GM23338 (cell line): Measurements from ENCODE around the gene TMUB1. TPM values are rescaled to one million over a fixed set of nuclear protein-coding genes. Genes with fewer than 3 reads are reported as not detected.

Experiments used
- ATAC-seq: fragments of 200-7000 bp; cut with Tn5 transposase; 3 replicates; pipeline ENCODE4 v1.9.1; 2020
- DNase-seq: peaks from one replicate; pipeline ENCODE4 v3.0.0-alpha.2; 2015; ENCODE audit warnings: low spot score
- H2AFZ ChIP-seq: fragments of 200-600 bp; sonication (generic); 2 replicates; pipeline ENCODE4 v1.8.0; 2016; ENCODE audit warnings: antibody characterized with exemption, mild to moderate bottlenecking, moderate library complexity
- H3F3A ChIP-seq: fragments of 200-600 bp; sonication (generic); replicated peaks from 2 replicates; pipeline ENCODE4 v1.8.0; 2017; ENCODE audit warnings: antibody characterized with exemption, mixed run types, low read depth
- H3K27ac ChIP-seq: fragments of 200-600 bp; sonication (generic); 2 replicates; pipeline ENCODE4 v1.6.1; 2016; ENCODE audit warnings: low read depth
- H3K27me3 ChIP-seq: fragments of 200-600 bp; sonication (generic); 2 replicates; pipeline ENCODE4 v1.8.0; 2016; ENCODE audit warnings: mild to moderate bottlenecking, mixed run types, moderate library complexity; ENCODE audit not compliant: insufficient read depth
- H3K36me3 ChIP-seq: fragments of 200-600 bp; sonication (generic); 2 replicates; pipeline ENCODE4 v1.8.0; 2016; ENCODE audit warnings: mild to moderate bottlenecking; ENCODE audit not compliant: insufficient read depth
- H3K4me1 ChIP-seq: fragments of 200-600 bp; sonication (generic); 2 replicates; pipeline ENCODE4 v1.8.0; 2016; ENCODE audit warnings: mild to moderate bottlenecking, moderate library complexity; ENCODE audit not compliant: insufficient read depth
- H3K4me2 ChIP-seq: fragments of 200-600 bp; sonication (generic); 2 replicates; pipeline ENCODE4 v1.7.1; 2017; ENCODE audit warnings: mixed run types
- H3K4me3 ChIP-seq: fragments of 200-600 bp; sonication (generic); 2 replicates; pipeline ENCODE4 v1.6.1; 2016; ENCODE audit warnings: mixed run types
- H3K79me2 ChIP-seq: fragments of 200-600 bp; sonication (generic); replicated peaks from 2 replicates; pipeline ENCODE4 v1.8.0; 2017; ENCODE audit warnings: mild to moderate bottlenecking; ENCODE audit not compliant: insufficient read depth
- H3K9me2 ChIP-seq: fragments of 200-600 bp; sonication (generic); 2 replicates; pipeline ENCODE4 v1.8.0; 2017; ENCODE audit not compliant: insufficient read depth
- H4K20me1 ChIP-seq: fragments of 200-600 bp; sonication (generic); replicated peaks from 2 replicates; pipeline ENCODE4 v1.8.0; 2017; ENCODE audit warnings: mild to moderate bottlenecking; ENCODE audit not compliant: insufficient read depth
- H3K27ac Mint-ChIP-seq: 2 replicates; pipeline ENCODE4 v1.8.0; 2020; ENCODE audit warnings: inconsistent platforms, mild to moderate bottlenecking, moderate library complexity, mixed read lengths
- H3K27me3 Mint-ChIP-seq: 3 replicates; pipeline ENCODE4 v1.8.0; 2022; ENCODE audit warnings: low read depth, mild to moderate bottlenecking, moderate library complexity, mixed read lengths, inconsistent platforms; ENCODE audit not compliant: insufficient read depth, poor library complexity
- H3K36me3 Mint-ChIP-seq: 3 replicates; pipeline ENCODE4 v1.8.0; 2021; ENCODE audit warnings: low read depth, mild to moderate bottlenecking, inconsistent platforms, moderate library complexity, mixed read lengths
- H3K4me1 Mint-ChIP-seq: 3 replicates; pipeline ENCODE4 v1.8.0; 2020; ENCODE audit warnings: mild to moderate bottlenecking, inconsistent platforms, mixed read lengths
- H3K4me3 Mint-ChIP-seq: 3 replicates; pipeline ENCODE4 v1.8.0; 2021; ENCODE audit warnings: moderate library complexity, mild to moderate bottlenecking, inconsistent platforms, mixed read lengths
- H3K9me3 Mint-ChIP-seq: 3 replicates; pipeline ENCODE4 v1.8.0; 2020; ENCODE audit warnings: moderate library complexity, mild to moderate bottlenecking, inconsistent platforms, mixed read lengths
- CREB1 ChIP-seq: fragments of 250-450 bp; sonication (Bioruptor Pico); IDR thresholded peaks from 2 replicates; pipeline ENCODE4 v1.5.0; 2020; ENCODE audit warnings: low read depth, mild to moderate bottlenecking, moderate library complexity
- CTCF ChIP-seq, 2 experiments: fragments of 200-600 bp in 1 of 2; sonication (generic) in 1 of 2; conservative IDR thresholded peaks; 2 replicates each; pipeline versions ENCODE4 v1.5.1 to v1.6.1; 2016 to 2017; ENCODE audit warnings: antibody characterized with exemption in 2 of 2, low read depth in 2 of 2, mild to moderate bottlenecking in 2 of 2, moderate library complexity in 1 of 2
- ETS1 ChIP-seq: IDR thresholded peaks from 2 replicates; pipeline ENCODE4 v1.6.1; 2016; ENCODE audit warnings: antibody characterized with exemption
- EZH2 ChIP-seq: fragments of 200-600 bp; sonication (generic); IDR thresholded peaks from one replicate; pipeline ENCODE4 v1.8.0; 2017; ENCODE audit warnings: antibody characterized with exemption, mild to moderate bottlenecking, low read depth; ENCODE audit not compliant: unreplicated experiment
- EZH2phosphoT487 ChIP-seq: fragments of 200-600 bp; sonication (generic); IDR thresholded peaks from one replicate; pipeline ENCODE4 v1.8.1; 2018; ENCODE audit warnings: antibody characterized with exemption; ENCODE audit not compliant: unreplicated experiment
- JUNB ChIP-seq: IDR thresholded peaks from one replicate; pipeline ENCODE4 v1.6.1; 2016; ENCODE audit warnings: antibody characterized with exemption; ENCODE audit not compliant: unreplicated experiment
- NANOG ChIP-seq: IDR thresholded peaks from 2 replicates; pipeline ENCODE4 v1.6.1; 2016; ENCODE audit warnings: antibody characterized with exemption, borderline replicate concordance
- POLR2AphosphoS5 ChIP-seq: IDR thresholded peaks from 2 replicates; pipeline ENCODE4 v1.6.1; 2016; ENCODE audit warnings: antibody characterized with exemption, low read depth
- REST ChIP-seq: IDR thresholded peaks from one replicate; pipeline ENCODE4 v1.6.1; 2018; ENCODE audit warnings: antibody characterized with exemption; ENCODE audit not compliant: unreplicated experiment
- STAT1 ChIP-seq: IDR thresholded peaks from one replicate; pipeline ENCODE4 v1.6.1; 2016; ENCODE audit warnings: antibody characterized with exemption; ENCODE audit not compliant: unreplicated experiment
- ZNF114 ChIP-seq: fragments of 250-450 bp; sonication (Bioruptor Pico); IDR thresholded peaks from 2 replicates; pipeline ENCODE4 v1.5.0; 2020; ENCODE audit warnings: mild to moderate bottlenecking, moderate library complexity
- ZNF331 ChIP-seq: fragments of 250-450 bp; sonication (Bioruptor Pico); IDR thresholded peaks from 2 replicates; pipeline ENCODE4 v1.5.0; 2020; ENCODE audit warnings: low read depth, mild to moderate bottlenecking, moderate library complexity
- ZNF462 ChIP-seq: fragments of 250-450 bp; sonication (Bioruptor Pico); IDR thresholded peaks from 2 replicates; pipeline ENCODE4 v1.5.0; 2020; ENCODE audit warnings: mild to moderate bottlenecking, moderate library complexity
- polyA plus RNA-seq: library from polyadenylated mRNA; unstranded; fragments of >200 nt; fragmentation: Nextera tagmentation; extraction: Ambion mirVana; gene quantifications from 2 replicates; pipeline ENCODE4 v1.2.1, GENCODE V29; 2016
- total RNA-seq: library from RNA; depleted of rRNA; stranded (reverse); fragments of >200 nt; shearing (Covaris generic); gene quantifications from 2 replicates; pipeline ENCODE4 v1.2.3, GENCODE V29; 2014

TMUB1 gene
- total and polyA plus RNA-seq, 2 experiments from 2014 or later, result 47.6 to 61.1 TPM

- Histone ChIP-seq H2AFZ (no peak overlapping the region), H3K36me3 (no peaks in the 10 kb centered on the region), H3K9me2 (no peaks in the 10 kb centered on the region), H3K4me3 (no peak overlapping the region), H3F3A (peaks cover 8% of the 10 kb centered on the region), H3K79me2 (no peaks in the 10 kb centered on the region), H3K4me2 (no peak overlapping the region), H3K27ac (no peak overlapping the region), H3K27me3 (peaks cover 11% of the 10 kb centered on the region), H4K20me1 (peaks cover 12% of the 10 kb centered on the region), H3K4me1 (peaks cover 8% of the 10 kb centered on the region)
- peaks cover 24% of the 10 kb centered on the region for H3K36me3 Mint-ChIP-seq
- ATAC-seq, result no peak
- H3K27ac Mint-ChIP-seq, result no peak overlapping the region
- DNase-seq, result no peak
- H3K4me1 Mint-ChIP-seq, result peaks cover 14% of the 10 kb centered on the region
- TF ChIP-seq ETS1, result no peak
- no peak for TF ChIP-seq ZNF114 (CRISPR knock-in tag)
- TF ChIP-seq ZNF462 (CRISPR knock-in tag), result no peak
- no peak for TF ChIP-seq STAT1
- no peak for TF ChIP-seq JUNB
- TF ChIP-seq REST, result no peak
- no peak for TF ChIP-seq CTCF (conservative IDR thresholded peaks at IDR 0.05; ENCODE audit: low read depth in 2 of 2)
- TF ChIP-seq EZH2, result no peak
- TF ChIP-seq ZNF331 (CRISPR knock-in tag), result no peak
- TF ChIP-seq NANOG, result no peak
- TF ChIP-seq EZH2phosphoT487, result no peak
- TF ChIP-seq CREB1 (CRISPR knock-in tag), result no peak
- TF ChIP-seq POLR2AphosphoS5, result no peak
- peaks cover 31% of the 10 kb centered on the region for H3K27me3 Mint-ChIP-seq
- no peaks in the 10 kb centered on the region for H3K9me3 Mint-ChIP-seq
- H3K4me3 Mint-ChIP-seq, result no peak overlapping the region
Observed at GRCh38 chr7:151129960-151130591, 46.8 kb upstream of the TMUB1 start.
